GM19467 (cell line): ENCODE results near the gene SLC44A2.
"Not testable (repeated sequence)": the region's sequence is repeated elsewhere in the genome, so short reads cannot be mapped to it uniquely, and the experiment has no call there.

Experiments
- ATAC-seq: cut with Tn5 transposase; IDR thresholded peaks from one replicate; pipeline ENCODE4 v1.9.1; 2021; ENCODE audit warnings: mild to moderate bottlenecking, moderate library complexity; ENCODE audit not compliant: unreplicated experiment

SLC44A2 gene

GRCh38 chr19:10648360-10648759, 23.0 kb downstream of the SLC44A2 start:
- no peak for ATAC-seq

GRCh38 chr19:10651851-10652250, 26.5 kb downstream of the SLC44A2 start:
- ATAC-seq, result no peak

DNA sequence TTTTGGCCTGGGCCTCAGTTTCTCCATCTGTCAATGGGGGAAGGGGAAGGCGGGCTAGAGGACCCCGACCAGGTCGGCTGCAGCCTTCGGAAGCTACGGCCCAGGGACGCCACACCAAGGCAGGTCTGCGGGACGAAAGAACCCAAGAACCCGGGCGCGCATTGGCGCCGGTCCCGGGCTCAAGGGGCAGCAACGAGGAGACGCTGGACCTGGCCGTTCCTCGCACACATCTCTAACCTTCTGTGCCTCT, 28.1 kb downstream of the SLC44A2 start:
- ATAC-seq, result no peak

GRCh38 chr19:10653732-10654609, 28.6 kb downstream of the SLC44A2 start, which contains the start of gene ILF3:
TSS of gene ILF3 (plus strand) at chr19:10654346. CDS start at chr19:10670606, 16,260 bp downstream.
- ATAC-seq, result peak; percentile 74

DNA sequence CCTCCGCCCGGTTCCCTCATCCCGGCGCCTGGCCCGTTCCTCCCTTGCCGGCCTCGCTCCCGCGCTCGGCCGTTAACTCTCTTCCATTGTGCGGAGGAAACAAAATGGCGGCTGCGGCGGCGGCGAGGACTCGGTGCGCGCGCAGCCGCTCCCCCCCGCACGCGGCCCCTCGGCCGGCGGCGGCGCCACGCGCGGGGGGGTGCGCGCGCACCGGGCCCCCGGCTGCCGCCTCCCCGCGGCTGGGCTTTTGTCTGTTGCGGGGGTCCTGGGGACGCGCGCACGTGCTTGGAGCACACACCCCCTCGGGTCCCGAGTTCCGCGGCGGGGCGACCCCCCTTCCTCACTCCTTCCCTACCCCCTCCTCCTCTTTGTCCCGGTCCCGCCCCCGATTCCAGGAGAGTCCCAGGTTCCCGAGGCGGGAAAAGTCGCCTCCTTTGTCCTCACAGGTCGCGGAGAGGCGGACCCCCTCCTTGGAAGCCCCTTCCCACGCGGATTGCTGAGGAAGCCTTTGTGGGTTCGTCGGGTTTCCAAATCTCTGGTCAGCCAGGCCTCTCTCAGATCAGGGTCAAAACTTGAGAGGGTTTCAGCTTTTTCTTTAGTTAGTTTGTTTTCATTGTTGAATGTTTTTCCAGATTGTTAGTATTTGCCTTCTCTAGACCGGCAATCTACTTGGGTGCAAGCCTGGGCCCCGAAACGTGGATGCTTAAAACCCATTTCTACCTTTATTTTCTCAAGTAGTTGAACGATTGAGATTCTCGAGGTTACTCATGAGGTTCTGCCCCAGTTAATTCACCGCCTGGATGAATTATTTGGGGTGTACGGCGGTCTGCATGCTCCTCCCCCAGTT, 29.5 kb downstream of the SLC44A2 start:
- peak; percentile 12 for ATAC-seq

DNA sequence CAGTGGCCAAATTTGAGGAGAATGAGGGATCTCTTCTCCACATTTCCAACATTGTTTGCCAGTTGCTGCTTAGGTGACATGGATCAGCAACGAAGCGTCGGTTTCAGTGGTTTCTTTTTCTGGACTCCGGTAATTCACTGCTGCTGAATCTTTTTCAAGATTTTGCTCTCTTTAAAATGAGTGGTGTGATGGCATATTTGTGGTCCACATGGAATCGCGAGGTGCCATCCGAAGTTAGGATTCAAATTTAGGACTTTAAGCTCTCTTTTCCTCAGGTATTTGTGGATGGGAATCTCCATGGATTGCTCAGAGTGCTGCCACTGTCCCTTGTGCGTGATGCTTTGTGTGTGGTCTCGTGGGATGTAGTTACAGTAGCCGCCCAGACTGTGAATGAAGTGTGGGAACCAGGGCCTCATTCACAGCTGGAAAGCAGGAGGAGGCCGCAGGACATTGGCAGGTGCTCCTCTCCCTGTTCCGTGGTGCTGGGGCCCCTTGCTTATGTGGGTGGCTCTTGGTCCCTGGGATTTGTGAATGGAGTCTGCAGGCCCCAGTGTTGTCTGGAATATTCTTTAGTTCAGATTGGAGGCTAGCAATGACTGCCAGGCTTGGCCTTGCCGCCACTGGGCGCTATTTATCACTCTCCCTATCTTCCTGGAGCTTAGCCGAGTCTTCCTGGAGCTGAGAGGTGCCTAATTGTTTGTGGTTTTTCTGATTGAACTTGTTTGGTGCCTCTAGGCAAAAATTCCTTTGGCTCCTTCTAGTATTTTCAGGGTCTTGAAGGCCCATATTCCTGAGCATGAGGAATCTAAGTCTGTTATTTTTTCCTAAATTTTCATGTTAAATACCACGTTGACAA, 30.3 kb downstream of the SLC44A2 start:
- ATAC-seq, result no peak

GRCh38 chr19:10660346-10660745, 35.0 kb downstream of the SLC44A2 start:
- no peak for ATAC-seq

- no peak for ATAC-seq
Observed at GRCh38 chr19:10661946-10662345, 36.6 kb downstream of the SLC44A2 start.

- ATAC-seq, result no peak
Observed at GRCh38 chr19:10662384-10663251, 37.3 kb downstream of the SLC44A2 start.

GRCh38 chr19:10663252-10663563, 37.9 kb downstream of the SLC44A2 start:
- ATAC-seq, result not testable (repeated sequence)

DNA sequence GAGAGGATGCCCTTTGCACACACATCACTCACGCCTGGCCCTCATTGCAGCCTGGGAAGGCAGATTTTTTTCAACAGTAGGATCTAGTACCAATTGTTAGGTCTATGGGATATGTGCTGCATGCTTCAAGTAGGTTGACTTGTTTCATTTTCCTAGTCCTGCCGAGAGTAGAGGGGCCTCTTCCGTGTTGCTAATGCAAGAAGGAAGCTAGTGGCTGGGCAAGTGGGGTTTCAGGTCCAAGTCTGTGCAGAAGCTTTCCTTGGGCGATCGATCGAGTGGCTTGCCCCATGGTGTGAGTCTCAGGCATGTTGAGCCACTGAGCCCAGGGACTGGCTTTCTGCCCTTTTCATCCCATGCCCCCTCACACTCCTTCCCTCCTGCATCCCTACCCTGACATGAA, 42.5 kb downstream of the SLC44A2 start:
- ATAC-seq, result no peak

GRCh38 chr19:10669246-10669645, 43.9 kb downstream of the SLC44A2 start:
- no peak for ATAC-seq

GRCh38 chr19:10670182-10670581, 44.8 kb downstream of the SLC44A2 start:
- ATAC-seq, result no peak

GRCh38 chr19:10670876-10671804, 45.8 kb downstream of the SLC44A2 start:
- no peak for ATAC-seq

- not testable (repeated sequence) for ATAC-seq
Observed at GRCh38 chr19:10671922-10672321, 46.6 kb downstream of the SLC44A2 start.

DNA sequence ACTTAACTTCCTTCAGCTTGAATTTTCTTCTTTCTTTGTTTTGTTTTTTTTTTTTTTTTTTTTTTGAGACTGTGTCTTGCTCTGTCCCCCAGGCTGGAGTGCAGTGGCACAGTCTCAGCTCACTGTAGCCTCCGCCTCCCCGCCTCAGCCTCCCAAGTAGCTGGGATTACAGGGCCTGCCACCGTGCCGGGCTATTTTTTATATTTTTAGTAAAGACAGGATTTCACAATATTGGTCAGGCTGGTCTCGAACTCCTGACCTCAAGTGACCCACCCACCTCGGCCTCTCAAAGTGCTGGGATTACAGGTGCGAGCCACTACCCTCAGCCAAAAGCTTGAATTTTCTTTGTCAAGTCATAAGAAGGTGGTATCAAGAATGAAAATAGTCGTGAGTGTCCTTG, 49.9 kb downstream of the SLC44A2 start:
- not testable (repeated sequence) for ATAC-seq

- ATAC-seq, result no peak
Observed at GRCh38 chr19:10677751-10678150, 52.4 kb downstream of the SLC44A2 start.

- ATAC-seq, result no peak
Observed at GRCh38 chr19:10678813-10679212, 53.5 kb downstream of the SLC44A2 start.

GRCh38 chr19:10679743-10680142, 54.4 kb downstream of the SLC44A2 start:
- no peak for ATAC-seq
